A673 (cell line): ENCODE data around the gene NSRP1.

Experiments used
- EZH2 ChIP-seq: fragments of 200-600 bp; sonication (generic); IDR thresholded peaks from 2 replicates; pipeline ENCODE4 v1.6.1; 2017; ENCODE audit warnings: borderline replicate concordance, low read depth, mild to moderate bottlenecking, mixed read lengths, antibody characterized with exemption, low read length; ENCODE audit not compliant: poor library complexity, severe bottlenecking
- TF ChIP-seq, protein P1 (sequence below): fragments of 300-800, 200-600 bp; sonication (generic); conservative IDR thresholded peaks from 2 replicates; pipeline ENCODE4 v1.5.1; 2017; ENCODE audit warnings: low read depth, mild to moderate bottlenecking, antibody characterized with exemption, low read length, moderate library complexity, mixed read lengths

GRCh38 chr17:30148376-30148775 is 31.8 kb downstream of the NSRP1 start:
- TF ChIP-seq, protein P1, sequence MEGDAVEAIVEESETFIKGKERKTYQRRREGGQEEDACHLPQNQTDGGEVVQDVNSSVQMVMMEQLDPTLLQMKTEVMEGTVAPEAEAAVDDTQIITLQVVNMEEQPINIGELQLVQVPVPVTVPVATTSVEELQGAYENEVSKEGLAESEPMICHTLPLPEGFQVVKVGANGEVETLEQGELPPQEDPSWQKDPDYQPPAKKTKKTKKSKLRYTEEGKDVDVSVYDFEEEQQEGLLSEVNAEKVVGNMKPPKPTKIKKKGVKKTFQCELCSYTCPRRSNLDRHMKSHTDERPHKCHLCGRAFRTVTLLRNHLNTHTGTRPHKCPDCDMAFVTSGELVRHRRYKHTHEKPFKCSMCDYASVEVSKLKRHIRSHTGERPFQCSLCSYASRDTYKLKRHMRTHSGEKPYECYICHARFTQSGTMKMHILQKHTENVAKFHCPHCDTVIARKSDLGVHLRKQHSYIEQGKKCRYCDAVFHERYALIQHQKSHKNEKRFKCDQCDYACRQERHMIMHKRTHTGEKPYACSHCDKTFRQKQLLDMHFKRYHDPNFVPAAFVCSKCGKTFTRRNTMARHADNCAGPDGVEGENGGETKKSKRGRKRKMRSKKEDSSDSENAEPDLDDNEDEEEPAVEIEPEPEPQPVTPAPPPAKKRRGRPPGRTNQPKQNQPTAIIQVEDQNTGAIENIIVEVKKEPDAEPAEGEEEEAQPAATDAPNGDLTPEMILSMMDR, result no peak
- TF ChIP-seq EZH2, result no peak
